Pancreas (tissue), 10 donors: ENCODE data around the gene KIF4A. TPM values are rescaled to one million over a fixed set of nuclear protein-coding genes. Genes with fewer than 3 reads are reported as not detected.

ENCODE experiments used
- ATAC-seq, 4 donors: fragments of 200-7000 bp; cut with Tn5 transposase; one replicate each; pipeline versions ENCODE4 v1.8.0 to v1.9.1; 2020; ENCODE audit warnings: mild to moderate bottlenecking in 4 of 4, moderate library complexity in 4 of 4
- DNase-seq, 6 donors: peaks; one replicate each; pipeline ENCODE4 v3.0.0-alpha.2; 2020
- FAIRE-seq: peaks from 2 replicates; lab custom pipeline; 2012; peaks lifted over from hg19 to GRCh38; lab: Jason Lieb, UNC
- H3K27ac ChIP-seq, 4 donors: fragments of 200-600 bp; sonication (generic); 1 replicate in 3 of 4; 2 replicates in 1 of 4; pipeline versions ENCODE4 v1.5.0 to v1.8.0; 2020
- H3K27me3 ChIP-seq, 4 donors: fragments of 200-600 bp; one replicate each; pipeline ENCODE4 v1.8.0; 2021
- H3K36me3 ChIP-seq, 3 donors: fragments of 200-600 bp; sonication (generic) in 1 of 3; one replicate each; pipeline versions ENCODE4 v1.5.0 to v1.8.0; 2020 to 2021
- H3K4me1 ChIP-seq, 3 donors: fragments of 200-600 bp; one replicate each; pipeline ENCODE4 v1.8.0; 2021
- H3K4me3 ChIP-seq, 4 donors: fragments of 200-600 bp; sonication (generic) in 2 of 4; one replicate each; pipeline versions ENCODE4 v1.5.0 to v1.8.0; 2020 to 2021
- H3K9me3 ChIP-seq, 4 donors: fragments of 200-600 bp; one replicate each; pipeline ENCODE4 v1.8.0; 2021
- WGBS, 2 donors: extraction: QIAGEN DNeasy Blood & Tissue Kit; methylation state at CpG; one replicate each; pipeline ENCODE4 v1.1.7; 2013; 5-methylcytosine and 5-hydroxymethylcytosine counted together
- intact Hi-C, 3 donors: fragments of 100-400 bp; cut with DNase I; formaldehyde crosslinking; loops; one replicate each; pipeline versions ENCODE4 v1.11.1 to v1.14.2; 2022
- polyA plus RNA-seq, 2 donors: library from polyadenylated mRNA; stranded (reverse); fragments of 200-250 nt; gene quantifications; one replicate each; pipeline ENCODE4 v1.2.3, GENCODE V29; 2013
- total RNA-seq, 6 donors: library from RNA; stranded (reverse); fragmentation: NEBNext Ultra II Directional in 4 of 6; extraction: Animal tissue kit (Norgen Biotek cat#: 25700) in 4 of 6; gene quantifications; one replicate each; pipeline versions ENCODE4 v1.2.1 to v1.2.4, GENCODE V29; 2021 to 2023
- TF ChIP-seq, protein P1 (sequence below), 4 donors: fragments of 200-600 bp; sonication (generic) in 3 of 4; IDR thresholded peaks; one replicate each; pipeline versions ENCODE4 v1.5.0 to v1.8.0; 2021; ENCODE audit warnings: antibody characterized with exemption in 4 of 4
- donor health status: healthy with polysubstance abuse.
- donor health status: DM: no; HTN: no; CAD: no; lungs with moderate emphysema.
- donor health status: DM: no; HTN: no; CAD: no.
- donor health status: control.
- donor health status: control.
- donor health status: Bipolar disorder and iron deficiency.
- donor health status: DM: yes; HTN: yes; CAD: no.
- donor health status: DM: no; HTN: no; CAD: no.
- donor health status: DM: no; HTN: no; CAD: no.
- donor health status: DM: yes; HTN: yes; CAD: no.

KIF4A gene
- total and polyA plus RNA-seq, 8 donors, result 0.04 to 0.72 (median 0.12) TPM; not detected in 1

DNA sequence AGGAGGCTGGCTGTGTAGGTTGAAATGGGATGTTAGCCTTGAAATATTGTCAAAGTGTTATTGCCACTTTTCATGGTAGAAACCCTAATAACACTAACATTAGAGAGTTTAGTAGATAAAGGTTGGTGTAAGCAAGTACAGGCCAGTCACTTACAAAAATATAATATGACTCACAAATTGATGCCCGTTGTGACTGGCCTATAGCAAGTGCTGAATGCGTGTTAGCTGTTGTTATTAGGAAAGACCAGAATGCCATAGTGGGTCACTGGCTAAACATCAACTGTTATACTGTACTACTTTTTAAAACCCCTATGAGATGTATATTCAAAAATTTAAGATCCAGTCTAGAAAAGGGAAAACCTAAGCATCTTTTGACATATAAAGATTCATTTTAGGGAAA is 112.8 kb downstream of the KIF4A start:
- no peaks in the 10 kb centered on the region for H3K36me3 ChIP-seq
- no peak overlapping the region for H3K27ac ChIP-seq
- TF ChIP-seq, protein P1, sequence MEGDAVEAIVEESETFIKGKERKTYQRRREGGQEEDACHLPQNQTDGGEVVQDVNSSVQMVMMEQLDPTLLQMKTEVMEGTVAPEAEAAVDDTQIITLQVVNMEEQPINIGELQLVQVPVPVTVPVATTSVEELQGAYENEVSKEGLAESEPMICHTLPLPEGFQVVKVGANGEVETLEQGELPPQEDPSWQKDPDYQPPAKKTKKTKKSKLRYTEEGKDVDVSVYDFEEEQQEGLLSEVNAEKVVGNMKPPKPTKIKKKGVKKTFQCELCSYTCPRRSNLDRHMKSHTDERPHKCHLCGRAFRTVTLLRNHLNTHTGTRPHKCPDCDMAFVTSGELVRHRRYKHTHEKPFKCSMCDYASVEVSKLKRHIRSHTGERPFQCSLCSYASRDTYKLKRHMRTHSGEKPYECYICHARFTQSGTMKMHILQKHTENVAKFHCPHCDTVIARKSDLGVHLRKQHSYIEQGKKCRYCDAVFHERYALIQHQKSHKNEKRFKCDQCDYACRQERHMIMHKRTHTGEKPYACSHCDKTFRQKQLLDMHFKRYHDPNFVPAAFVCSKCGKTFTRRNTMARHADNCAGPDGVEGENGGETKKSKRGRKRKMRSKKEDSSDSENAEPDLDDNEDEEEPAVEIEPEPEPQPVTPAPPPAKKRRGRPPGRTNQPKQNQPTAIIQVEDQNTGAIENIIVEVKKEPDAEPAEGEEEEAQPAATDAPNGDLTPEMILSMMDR (IDR thresholded peaks at IDR 0.05), result no peak
- H3K4me3 ChIP-seq, result no peak overlapping the region
- WGBS, 2 donors, result 70 to 96% methylated on average over 2 of the region's 2 CpGs
- H3K27me3 ChIP-seq, result peaks cover 0 to 2% (median 0%) of the 10 kb centered on the region in 4 donors
- DNase-seq (no peak), ATAC-seq (no peak), FAIRE-seq (no peak)
- intact Hi-C loops, result no loop called here
- no peaks in the 10 kb centered on the region for H3K9me3 ChIP-seq
- H3K4me1 ChIP-seq, result no peaks in the 10 kb centered on the region

DNA sequence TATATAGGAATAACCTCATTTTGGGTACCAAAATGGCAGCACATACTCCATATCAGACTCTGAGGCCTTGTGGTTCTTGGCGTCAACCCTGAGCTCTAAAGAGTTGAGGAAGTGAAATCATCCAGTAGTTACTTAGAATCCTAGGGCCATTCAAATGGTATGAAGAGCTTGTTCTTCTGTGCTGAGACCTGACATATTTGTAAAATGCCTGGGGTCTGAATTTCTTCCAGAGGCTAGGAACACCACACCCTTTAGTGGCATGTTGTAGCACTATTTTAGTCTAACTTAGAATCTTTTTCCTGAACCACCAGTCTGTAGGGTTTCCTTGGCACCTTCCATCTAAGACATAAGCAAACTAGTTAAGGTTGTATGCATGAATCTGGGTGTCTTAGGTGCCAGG is 115.1 kb downstream of the KIF4A start:
- Histone ChIP-seq H3K36me3 (no peaks in the 10 kb centered on the region), H3K9me3 (no peaks in the 10 kb centered on the region), H3K4me3 (no peak overlapping the region), H3K27me3 (peaks cover 0 to 2% (median 0%) of the 10 kb centered on the region in 4 donors), H3K27ac (no peak overlapping the region), H3K4me1 (no peaks in the 10 kb centered on the region)
- intact Hi-C loops, result no loop called here
- WGBS, 2 donors, result 75 to 88% methylated on average over 1 of the region's 1 CpG
- FAIRE-seq (no peak), DNase-seq (no peak), ATAC-seq (no peak)
- TF ChIP-seq, protein P1 (IDR thresholded peaks at IDR 0.05), result no peak

DNA sequence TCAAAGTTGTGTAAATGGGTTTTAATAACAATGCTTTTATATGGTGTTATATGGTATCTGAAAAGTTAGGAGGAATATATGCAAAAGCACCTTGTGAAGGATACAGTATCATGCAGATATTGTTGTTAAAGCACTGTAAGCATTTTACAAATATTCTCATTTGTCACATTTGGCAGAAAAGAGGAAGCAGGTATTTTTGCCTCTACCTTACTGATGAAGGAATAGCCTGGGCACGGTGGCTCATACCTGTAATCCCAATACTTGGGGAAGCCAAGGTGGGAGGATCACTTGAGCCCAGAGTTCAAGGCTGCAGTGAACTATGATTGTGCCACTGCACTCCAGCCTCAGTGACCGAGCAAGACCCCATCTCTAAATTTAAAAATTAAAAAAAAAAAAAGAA is 121.0 kb downstream of the KIF4A start:
- Histone ChIP-seq H3K4me1 (no peaks in the 10 kb centered on the region), H3K27ac (no peak overlapping the region), H3K4me3 (no peak overlapping the region), H3K36me3 (no peaks in the 10 kb centered on the region), H3K27me3 (peaks cover 0 to 2% (median 0%) of the 10 kb centered on the region in 4 donors), H3K9me3 (no peaks in the 10 kb centered on the region)
- WGBS, 2 donors, result 80 to 98% methylated on average over 2 of the region's 2 CpGs
- TF ChIP-seq, protein P1 (IDR thresholded peaks at IDR 0.05), result no peak
- intact Hi-C loops, result no loop called here
- no peak for ATAC-seq
- no peak for FAIRE-seq
- no peak for DNase-seq

DNA sequence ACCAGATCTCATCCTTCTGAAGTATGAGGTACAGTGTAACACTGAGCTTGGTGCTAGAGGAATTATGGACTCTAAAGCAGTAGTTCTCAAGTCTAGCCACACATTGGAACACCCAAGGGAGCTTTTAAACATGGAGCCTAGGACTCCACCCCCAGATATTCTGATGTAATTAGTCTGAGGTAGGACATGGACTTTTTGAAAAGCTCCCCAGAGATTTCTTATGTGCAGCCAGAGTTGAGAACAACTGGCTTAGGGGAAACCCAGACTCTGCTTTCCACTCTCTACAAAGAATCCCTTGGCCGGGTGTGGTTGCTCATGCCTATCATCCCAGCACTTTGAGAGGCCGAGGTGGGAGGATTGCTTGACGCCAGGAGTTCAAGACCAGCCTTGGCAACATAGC is 121.6 kb downstream of the KIF4A start:
- Histone ChIP-seq H3K9me3 (no peaks in the 10 kb centered on the region), H3K36me3 (no peaks in the 10 kb centered on the region), H3K4me3 (no peak overlapping the region), H3K4me1 (no peaks in the 10 kb centered on the region), H3K27me3 (peaks cover 0 to 2% (median 0%) of the 10 kb centered on the region in 4 donors), H3K27ac (no peak overlapping the region)
- ATAC-seq (no peak), FAIRE-seq (no peak), DNase-seq (no peak)
- TF ChIP-seq, protein P1 (IDR thresholded peaks at IDR 0.05), result no peak
- 72 to 93% methylated on average over 3 of the region's 3 CpGs for WGBS, 2 donors
- intact Hi-C loops, result no loop called here

DNA sequence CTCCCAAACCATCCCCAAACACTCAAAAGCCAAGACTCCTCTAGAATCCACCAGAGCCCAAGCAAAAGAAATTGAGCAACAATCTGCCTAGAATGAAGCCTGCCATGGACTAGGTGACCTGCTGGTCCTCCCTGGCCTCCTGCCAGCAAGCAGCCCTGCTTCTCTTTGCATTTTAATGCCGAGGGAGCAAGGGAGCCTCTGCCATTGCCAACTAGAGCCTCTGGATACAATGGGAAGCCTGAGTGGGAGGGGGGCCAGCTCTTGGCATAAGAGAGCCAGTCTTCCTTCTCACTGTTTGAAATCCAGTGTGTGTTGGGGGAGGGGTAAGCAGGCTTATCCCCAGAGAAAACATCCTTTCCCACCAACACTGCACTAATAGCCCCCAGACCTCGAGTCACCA is 131.7 kb downstream of the KIF4A start:
- TF ChIP-seq, protein P1 (IDR thresholded peaks at IDR 0.05), result no peak
- no peak for DNase-seq
- intact Hi-C loops, result loop anchor here in 1 of 3 donors (10.0 kb wide), 1 partner anchor 243 kb away; no protein-coding TSS in a partner anchor
- WGBS, 2 donors, result 21 to 31% methylated on average over 2 of the region's 2 CpGs
- no peak overlapping the region for H3K27ac ChIP-seq
- H3K4me1 ChIP-seq, result no peaks in the 10 kb centered on the region
- FAIRE-seq, result no peak
- no peaks in the 10 kb centered on the region for H3K9me3 ChIP-seq
- ATAC-seq, result no peak
- peaks cover 0 to 9% (median 0%) of the 10 kb centered on the region in 4 donors for H3K27me3 ChIP-seq
- H3K4me3 ChIP-seq, result no peak overlapping the region
- H3K36me3 ChIP-seq, result no peaks in the 10 kb centered on the region
